Liver (tissue), 9 donors: ENCODE data around the gene OSMR. TPM values are rescaled to one million over a fixed set of nuclear protein-coding genes. Genes with fewer than 3 reads are reported as not detected.

ENCODE experiments used
- DNase-seq: peaks from one replicate; pipeline ENCODE4 v3.0.0-alpha.2; 2017; ENCODE audit warnings: low spot score
- H3K27ac ChIP-seq, 2 donors: one replicate each; pipeline ENCODE4 v1.7.0; 2013; ENCODE audit warnings: inconsistent platforms in 2 of 2, low read length in 2 of 2, control low read depth in 1 of 2, low read depth in 1 of 2, mild to moderate bottlenecking in 1 of 2
- H3K27me3 ChIP-seq, 4 donors: one replicate each; pipeline versions ENCODE4 v1.6.1 to v1.7.0; 2013; ENCODE audit warnings: low read length in 3 of 4, inconsistent platforms in 1 of 4, mild to moderate bottlenecking in 1 of 4, moderate library complexity in 1 of 4; ENCODE audit not compliant: control insufficient read depth in 4 of 4, insufficient read depth in 4 of 4
- H3K36me3 ChIP-seq, 4 donors: one replicate each; pipeline versions ENCODE4 v1.6.1 to v1.7.0; 2013; ENCODE audit warnings: low read length in 3 of 4, mild to moderate bottlenecking in 3 of 4, low read depth in 1 of 4, moderate library complexity in 1 of 4; ENCODE audit not compliant: control insufficient read depth in 4 of 4, insufficient read depth in 3 of 4
- H3K4me1 ChIP-seq, 4 donors: one replicate each; pipeline versions ENCODE4 v1.6.1 to v1.7.0; 2013; ENCODE audit warnings: low read length in 3 of 4, mild to moderate bottlenecking in 3 of 4, moderate library complexity in 1 of 4; ENCODE audit not compliant: control insufficient read depth in 4 of 4, insufficient read depth in 4 of 4
- H3K4me3 ChIP-seq, 3 donors: one replicate each; pipeline versions ENCODE4 v1.6.1 to v1.7.0; 2013; ENCODE audit warnings: low read length in 3 of 3, control low read depth in 1 of 3, low read depth in 1 of 3, mild to moderate bottlenecking in 1 of 3
- H3K9ac ChIP-seq, 2 donors: one replicate each; pipeline ENCODE4 v1.7.0; 2013; ENCODE audit warnings: low read length in 2 of 2, mild to moderate bottlenecking in 2 of 2, moderate library complexity in 2 of 2, control low read depth in 1 of 2, low read depth in 1 of 2
- H3K9me3 ChIP-seq, 4 donors: one replicate each; pipeline versions ENCODE4 v1.6.1 to v1.7.0; 2013; ENCODE audit warnings: low read length in 3 of 4; ENCODE audit not compliant: control insufficient read depth in 4 of 4
- EGR1 ChIP-seq, 2 donors: IDR thresholded peaks; 2 replicates each; pipeline ENCODE4 v1.6.1; 2016 to 2018; ENCODE audit warnings: antibody characterized with exemption in 2 of 2, low read depth in 2 of 2
- FOXA1 ChIP-seq: IDR thresholded peaks from 2 replicates; pipeline ENCODE4 v1.6.1; 2016; ENCODE audit warnings: antibody characterized with exemption
- FOXA2 ChIP-seq: IDR thresholded peaks from 2 replicates; pipeline ENCODE4 v1.6.1; 2016; ENCODE audit warnings: antibody characterized with exemption
- GABPA ChIP-seq, 2 donors: IDR thresholded peaks in 1 of 2; conservative IDR thresholded peaks in 1 of 2; 2 replicates each; pipeline ENCODE4 v1.6.1; 2016; ENCODE audit warnings: antibody characterized with exemption in 2 of 2, mild to moderate bottlenecking in 1 of 2, moderate library complexity in 1 of 2
- HNF4A ChIP-seq, 2 donors: conservative IDR thresholded peaks; 2 replicates each; pipeline ENCODE4 v1.6.1; 2016; ENCODE audit warnings: antibody characterized with exemption in 2 of 2, mild to moderate bottlenecking in 2 of 2
- HNF4G ChIP-seq: IDR thresholded peaks from 2 replicates; pipeline ENCODE4 v1.6.1; 2016; ENCODE audit warnings: antibody characterized with exemption
- JUND ChIP-seq, 2 donors: IDR thresholded peaks; 2 replicates each; pipeline ENCODE4 v1.6.1; 2016; ENCODE audit warnings: antibody characterized with exemption in 2 of 2
- MAX ChIP-seq: IDR thresholded peaks from 2 replicates; pipeline ENCODE4 v1.6.1; 2016; ENCODE audit warnings: antibody characterized with exemption
- NR2F2 ChIP-seq: IDR thresholded peaks from 2 replicates; pipeline ENCODE4 v1.6.1; 2016; ENCODE audit warnings: antibody characterized with exemption
- REST ChIP-seq: IDR thresholded peaks from 2 replicates; pipeline ENCODE4 v1.6.1; 2016; ENCODE audit warnings: antibody characterized with exemption, mild to moderate bottlenecking
- SP1 ChIP-seq: IDR thresholded peaks from 2 replicates; pipeline ENCODE4 v1.6.1; 2018; ENCODE audit warnings: antibody characterized with exemption, mild to moderate bottlenecking
- TAF1 ChIP-seq: conservative IDR thresholded peaks from 2 replicates; pipeline ENCODE4 v1.6.1; 2016; ENCODE audit warnings: antibody characterized with exemption, mild to moderate bottlenecking
- ZBTB33 ChIP-seq: IDR thresholded peaks from 2 replicates; pipeline ENCODE4 v1.6.1; 2016; ENCODE audit warnings: antibody characterized with exemption
- WGBS: extraction: QIAGEN DNeasy Blood & Tissue Kit; methylation state at CpG from one replicate; pipeline ENCODE4 v1.1.7; 2013; 5-methylcytosine and 5-hydroxymethylcytosine counted together
- polyA plus RNA-seq, 2 donors: library from polyadenylated mRNA; stranded (reverse) in 1 of 2; unstranded in 1 of 2; fragments of 200-250 nt in 1 of 2; fragments of >200 nt in 1 of 2; fragmentation: Nextera tagmentation in 1 of 2; extraction: Ambion mirVana in 1 of 2; gene quantifications; one replicate each; pipeline versions ENCODE4 v1.2.1 to v1.2.3, GENCODE V29; 2013 to 2015
- total RNA-seq, 2 donors: library from RNA; depleted of rRNA; stranded (reverse); fragments of >200 nt; gene quantifications; one replicate each; pipeline ENCODE4 v1.2.3, GENCODE V29; 2014
- TF ChIP-seq, protein P1 (sequence below): IDR thresholded peaks from 2 replicates; pipeline ENCODE4 v1.6.1; 2016; ENCODE audit warnings: antibody characterized with exemption
- donor health status: healthy.
- donor health status: healthy.
- donor health status: healthy.
- donor health status: healthy.
- donor health status: healthy.

Gene OSMR
- total and polyA plus RNA-seq, 4 donors: 4.3 to 34.5 (median 11.7) TPM

DNA sequence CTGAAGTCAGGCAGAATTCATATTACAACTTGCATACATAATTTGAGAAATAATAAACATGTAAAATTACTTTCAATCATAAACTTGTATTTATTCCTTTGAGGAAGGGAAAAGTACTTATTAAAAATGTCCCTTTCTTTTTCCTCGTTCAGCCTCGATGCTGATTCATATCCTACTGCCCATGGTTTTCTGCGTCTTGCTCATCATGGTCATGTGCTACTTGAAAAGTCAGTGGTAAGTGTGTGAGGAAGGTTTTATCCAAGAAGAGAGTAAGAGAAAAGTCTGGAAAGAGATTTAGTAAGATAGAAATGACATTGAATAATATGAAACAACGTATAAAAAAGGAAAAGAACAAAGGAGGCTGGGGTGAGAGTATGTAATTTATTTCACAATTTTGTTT is 85.9 kb downstream of the OSMR start:
- H3K36me3 ChIP-seq: peaks cover 4 to 18% (median 13%) of the 10 kb centered on the region in 4 donors
- 94% methylated on average over 4 of the region's 4 CpGs for WGBS
- DNase-seq: no peak
- no peak overlapping the region for H3K4me3 ChIP-seq
- no peak overlapping the region for H3K9ac ChIP-seq
- TF ChIP-seq JUND (IDR thresholded peaks at IDR 0.05) (no peak), HNF4G (no peak), SP1 (no peak), GABPA (IDR thresholded peaks at IDR 0.05 in 1 of 2, conservative IDR thresholded peaks at IDR 0.05 in 1 of 2) (no peak), HNF4A (conservative IDR thresholded peaks at IDR 0.05) (no peak), ZBTB33 (no peak), EGR1 (IDR thresholded peaks at IDR 0.05; ENCODE audit: low read depth in 2 of 2) (no peak), REST (no peak), MAX (no peak), FOXA1 (no peak)
- H3K4me1 ChIP-seq: peaks cover 0 to 6% (median 4%) of the 10 kb centered on the region in 4 donors
- H3K27ac ChIP-seq: no peak overlapping the region
- no peaks in the 10 kb centered on the region for H3K27me3 ChIP-seq
- no peaks in the 10 kb centered on the region for H3K9me3 ChIP-seq

GRCh38 chr5:38932854-38933408 is 87.1 kb downstream of the OSMR start:
- Histone ChIP-seq H3K4me3 (no peak overlapping the region), H3K36me3 (peaks cover 7 to 18% (median 13%) of the 10 kb centered on the region in 4 donors), H3K27ac (no peak overlapping the region), H3K4me1 (peaks cover 0 to 3% (median 1%) of the 10 kb centered on the region in 4 donors), H3K9me3 (no peaks in the 10 kb centered on the region), H3K9ac (no peak overlapping the region), H3K27me3 (no peaks in the 10 kb centered on the region)
- 92% methylated on average over 4 of the region's 4 CpGs for WGBS
- TF ChIP-seq NR2F2 (no peak), FOXA2 (no peak), HNF4G (no peak)
- DNase-seq: no peak

GRCh38 chr5:38935437-38935836 is 89.6 kb downstream of the OSMR start:
- Histone ChIP-seq H3K4me3 (no peak overlapping the region), H3K27me3 (no peaks in the 10 kb centered on the region), H3K27ac (no peak overlapping the region), H3K9ac (no peak overlapping the region), H3K4me1 (no peaks in the 10 kb centered on the region), H3K9me3 (no peaks in the 10 kb centered on the region), H3K36me3 (peaks cover 7 to 22% (median 13%) of the 10 kb centered on the region in 4 donors)
- DNase-seq: no peak
- WGBS: 51% methylated on average over 1 of the region's 1 CpG
- TF ChIP-seq TAF1 (no peak), JUND (IDR thresholded peaks at IDR 0.05) (no peak), FOXA2 (no peak)
- TF ChIP-seq, protein P1, sequence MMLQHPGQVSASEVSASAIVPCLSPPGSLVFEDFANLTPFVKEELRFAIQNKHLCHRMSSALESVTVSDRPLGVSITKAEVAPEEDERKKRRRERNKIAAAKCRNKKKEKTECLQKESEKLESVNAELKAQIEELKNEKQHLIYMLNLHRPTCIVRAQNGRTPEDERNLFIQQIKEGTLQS: no peak
